Measurements from ENCODE around the gene TBCK. TPM values are rescaled to one million over a fixed set of nuclear protein-coding genes. Genes with fewer than 3 reads are reported as not detected.

The TBCK gene
- total RNA-seq, 1 experiment from 2014 or later, result 25.5 TPM

DNA sequence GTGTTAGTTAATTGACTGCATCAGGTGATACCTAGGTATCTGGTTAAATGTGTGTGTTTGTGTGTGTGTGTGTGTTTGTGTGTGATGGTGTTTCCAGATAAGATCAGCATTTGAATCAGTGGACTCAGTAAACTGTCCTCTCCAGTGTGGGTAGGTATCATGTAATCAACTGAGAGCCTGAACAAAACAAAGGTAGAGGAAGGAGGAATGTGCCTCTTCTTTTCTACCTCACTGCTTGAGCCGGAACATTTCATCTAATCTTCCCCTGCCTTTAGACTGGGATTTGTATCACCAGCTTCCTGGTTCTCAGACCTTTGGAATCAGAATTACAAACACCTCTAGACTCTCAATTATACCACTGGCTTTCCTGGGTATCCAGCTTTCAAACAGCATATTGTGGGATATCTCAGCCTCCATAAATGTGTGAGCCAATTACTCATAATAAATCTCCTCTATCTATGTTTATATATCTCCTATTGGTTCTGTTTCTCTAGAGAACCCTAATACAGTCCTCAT is 120.5 kb downstream of the TBCK start:
- CTCF ChIA-PET, result no interaction called here
- Histone ChIP-seq H3K4me3 (ENCODE audit: low read depth, low read length, poor library complexity, severe bottlenecking) (no peak overlapping the region), H3K4me1 (ENCODE audit: insufficient read depth, low read length, poor library complexity, severe bottlenecking) (no peaks in the 10 kb centered on the region), H3K27ac (ENCODE audit: low read depth, low read length, poor library complexity, severe bottlenecking) (no peak overlapping the region), H3K27me3 (replicated peaks; ENCODE audit: insufficient read depth, low read depth, low read length, poor library complexity) (no peaks in the 10 kb centered on the region), H3K9me3 (ENCODE audit: low read depth, low read length, poor library complexity, severe bottlenecking) (no peaks in the 10 kb centered on the region), H3K36me3 (ENCODE audit: insufficient read depth, low read length, poor library complexity, severe bottlenecking) (no peaks in the 10 kb centered on the region)
- POLR2A ChIA-PET (ENCODE audit: low non-redundant PET), result no interaction called here
- intact Hi-C loops (cut with micrococcal nuclease; ENCODE audit: unreplicated experiment), result loop anchor here (10.0 kb wide), 1 partner anchor 481 kb away; no protein-coding TSS in a partner anchor
- TF ChIP-seq, protein P1, sequence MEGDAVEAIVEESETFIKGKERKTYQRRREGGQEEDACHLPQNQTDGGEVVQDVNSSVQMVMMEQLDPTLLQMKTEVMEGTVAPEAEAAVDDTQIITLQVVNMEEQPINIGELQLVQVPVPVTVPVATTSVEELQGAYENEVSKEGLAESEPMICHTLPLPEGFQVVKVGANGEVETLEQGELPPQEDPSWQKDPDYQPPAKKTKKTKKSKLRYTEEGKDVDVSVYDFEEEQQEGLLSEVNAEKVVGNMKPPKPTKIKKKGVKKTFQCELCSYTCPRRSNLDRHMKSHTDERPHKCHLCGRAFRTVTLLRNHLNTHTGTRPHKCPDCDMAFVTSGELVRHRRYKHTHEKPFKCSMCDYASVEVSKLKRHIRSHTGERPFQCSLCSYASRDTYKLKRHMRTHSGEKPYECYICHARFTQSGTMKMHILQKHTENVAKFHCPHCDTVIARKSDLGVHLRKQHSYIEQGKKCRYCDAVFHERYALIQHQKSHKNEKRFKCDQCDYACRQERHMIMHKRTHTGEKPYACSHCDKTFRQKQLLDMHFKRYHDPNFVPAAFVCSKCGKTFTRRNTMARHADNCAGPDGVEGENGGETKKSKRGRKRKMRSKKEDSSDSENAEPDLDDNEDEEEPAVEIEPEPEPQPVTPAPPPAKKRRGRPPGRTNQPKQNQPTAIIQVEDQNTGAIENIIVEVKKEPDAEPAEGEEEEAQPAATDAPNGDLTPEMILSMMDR (conservative IDR thresholded peaks at IDR 0.05; ENCODE audit: low read depth, low read length), result no peak
- TF ChIP-seq EZH2 (IDR thresholded peaks at IDR 0.05; ENCODE audit: borderline replicate concordance, low read depth, low read length, poor library complexity, severe bottlenecking), result no peak
- DNase-seq (ENCODE audit: low spot score), result no peak
- BruUV-seq (replicated peaks), result no TSS peak

DNA sequence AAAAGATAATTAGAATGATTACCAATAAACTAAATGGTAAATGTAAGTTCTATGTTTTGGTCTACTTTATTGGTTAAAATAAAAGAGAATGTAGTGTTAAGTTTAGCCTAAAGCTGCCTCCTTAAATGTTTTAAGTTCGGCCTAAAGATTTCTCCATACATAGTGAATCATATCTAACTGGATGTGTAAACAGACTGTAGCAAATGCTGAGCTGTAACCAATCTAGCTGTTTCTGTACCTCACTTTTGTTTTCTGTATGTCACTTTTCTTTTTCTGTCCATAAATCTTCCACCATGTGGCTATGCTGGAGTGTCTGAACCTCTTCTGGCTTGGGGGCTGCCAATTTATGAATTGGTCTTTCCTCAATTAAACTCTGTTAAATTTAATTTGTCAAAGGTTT is 121.2 kb downstream of the TBCK start:
- Histone ChIP-seq H3K36me3 (ENCODE audit: insufficient read depth, low read length, poor library complexity, severe bottlenecking) (no peaks in the 10 kb centered on the region), H3K4me1 (ENCODE audit: insufficient read depth, low read length, poor library complexity, severe bottlenecking) (no peaks in the 10 kb centered on the region), H3K27me3 (replicated peaks; ENCODE audit: insufficient read depth, low read depth, low read length, poor library complexity) (no peaks in the 10 kb centered on the region), H3K4me3 (ENCODE audit: low read depth, low read length, poor library complexity, severe bottlenecking) (no peak overlapping the region), H3K27ac (ENCODE audit: low read depth, low read length, poor library complexity, severe bottlenecking) (no peak overlapping the region), H3K9me3 (ENCODE audit: low read depth, low read length, poor library complexity, severe bottlenecking) (no peaks in the 10 kb centered on the region)
- TF ChIP-seq, protein P1 (conservative IDR thresholded peaks at IDR 0.05; ENCODE audit: low read depth, low read length), result no peak
- TF ChIP-seq EZH2 (IDR thresholded peaks at IDR 0.05; ENCODE audit: borderline replicate concordance, low read depth, low read length, poor library complexity, severe bottlenecking), result no peak
- CTCF ChIA-PET, result no interaction called here
- no TSS peak for BruUV-seq (replicated peaks)
- POLR2A ChIA-PET (ENCODE audit: low non-redundant PET), result no interaction called here
- intact Hi-C loops (cut with micrococcal nuclease; ENCODE audit: unreplicated experiment), result loop anchor here (10.0 kb wide), 1 partner anchor 480 kb away; no protein-coding TSS in a partner anchor
- DNase-seq (ENCODE audit: low spot score), result no peak

DNA sequence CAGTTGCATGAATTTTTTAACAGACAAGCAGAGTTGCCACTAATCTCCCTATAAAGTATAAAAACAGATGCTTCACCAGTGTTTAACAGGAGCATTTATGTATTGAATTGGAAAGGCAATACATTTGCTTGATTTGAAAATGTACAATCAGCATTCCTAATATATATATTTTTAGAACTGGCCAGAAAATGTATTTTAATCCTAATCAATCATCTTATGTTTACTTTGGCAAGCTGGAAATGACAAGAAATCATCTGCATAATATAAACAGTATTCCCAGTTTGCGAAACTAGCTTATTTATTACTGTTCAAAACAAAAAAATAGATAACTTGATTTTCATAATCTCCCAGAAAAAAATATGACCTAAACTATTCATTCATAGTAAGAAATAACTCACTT is 123.9 kb downstream of the TBCK start:
- Histone ChIP-seq H3K4me3 (ENCODE audit: low read depth, low read length, poor library complexity, severe bottlenecking) (no peak overlapping the region), H3K4me1 (ENCODE audit: insufficient read depth, low read length, poor library complexity, severe bottlenecking) (no peaks in the 10 kb centered on the region), H3K27me3 (replicated peaks; ENCODE audit: insufficient read depth, low read depth, low read length, poor library complexity) (no peaks in the 10 kb centered on the region), H3K27ac (ENCODE audit: low read depth, low read length, poor library complexity, severe bottlenecking) (no peak overlapping the region), H3K36me3 (ENCODE audit: insufficient read depth, low read length, poor library complexity, severe bottlenecking) (no peaks in the 10 kb centered on the region), H3K9me3 (ENCODE audit: low read depth, low read length, poor library complexity, severe bottlenecking) (no peaks in the 10 kb centered on the region)
- TF ChIP-seq EZH2 (IDR thresholded peaks at IDR 0.05; ENCODE audit: borderline replicate concordance, low read depth, low read length, poor library complexity, severe bottlenecking), result no peak
- TF ChIP-seq, protein P1 (conservative IDR thresholded peaks at IDR 0.05; ENCODE audit: low read depth, low read length), result no peak
- no TSS peak for BruUV-seq (replicated peaks)
- no peak for DNase-seq (ENCODE audit: low spot score)
- intact Hi-C loops (cut with micrococcal nuclease; ENCODE audit: unreplicated experiment), result loop anchor here (10.0 kb wide), 1 partner anchor 477 kb away; no protein-coding TSS in a partner anchor
- POLR2A ChIA-PET (ENCODE audit: low non-redundant PET), result no interaction called here
- CTCF ChIA-PET, result no interaction called here

Data from A673 (cell line).